C4-2B (cell line): ENCODE measurements around the gene BRI3.

Source experiments
- CTCF ChIP-seq: fragments of 450-650 bp; conservative IDR thresholded peaks from 2 replicates; pipeline ENCODE4 v1.5.1; 2017; ENCODE audit warnings: mild to moderate bottlenecking
- ZFX ChIP-seq: fragments of 450-650 bp; IDR thresholded peaks from 2 replicates; pipeline ENCODE4 v1.6.1; 2017

- no peak for TF ChIP-seq CTCF
- no peak for TF ChIP-seq ZFX
These were observed 33.0 kb downstream of the BRI3 start for GRCh38 chr7:98314469-98314868.
